Mononuclear cell (primary cell): Measurements from ENCODE around the gene CCDC74B. TPM values are rescaled to one million over a fixed set of nuclear protein-coding genes. Genes with fewer than 3 reads are reported as not detected.
A peak's percentile ranks its signal among the peaks of the same experiment; 100 is the strongest.
"Not testable (repeated sequence)": the region's sequence is repeated elsewhere in the genome, so short reads cannot be mapped to it uniquely, and the experiment has no call there.

Experiments
- H3K27me3 ChIP-seq: 2 replicates; pipeline ENCODE4 v1.6.0; 2011; ENCODE audit warnings: low read length, control low read depth; ENCODE audit not compliant: insufficient read depth
- H3K4me1 ChIP-seq: 2 replicates; pipeline ENCODE4 v1.5.1; 2011; ENCODE audit warnings: mild to moderate bottlenecking, low read length, control low read depth; ENCODE audit not compliant: insufficient read depth
- H3K4me3 ChIP-seq: 2 replicates; pipeline ENCODE4 v1.5.1; 2011; ENCODE audit warnings: mild to moderate bottlenecking, low read length, moderate library complexity
- H3K9me3 ChIP-seq: 2 replicates; pipeline ENCODE4 v1.5.1; 2011; ENCODE audit warnings: low read depth, mild to moderate bottlenecking, control low read depth, low read length
- total RNA-seq: library from RNA; depleted of rRNA; stranded (reverse); fragments of >200 nt; gene quantifications from one replicate; pipeline ENCODE4 v1.2.3, GENCODE V29; 2012

Gene CCDC74B
- 0.10 TPM for total RNA-seq

DNA sequence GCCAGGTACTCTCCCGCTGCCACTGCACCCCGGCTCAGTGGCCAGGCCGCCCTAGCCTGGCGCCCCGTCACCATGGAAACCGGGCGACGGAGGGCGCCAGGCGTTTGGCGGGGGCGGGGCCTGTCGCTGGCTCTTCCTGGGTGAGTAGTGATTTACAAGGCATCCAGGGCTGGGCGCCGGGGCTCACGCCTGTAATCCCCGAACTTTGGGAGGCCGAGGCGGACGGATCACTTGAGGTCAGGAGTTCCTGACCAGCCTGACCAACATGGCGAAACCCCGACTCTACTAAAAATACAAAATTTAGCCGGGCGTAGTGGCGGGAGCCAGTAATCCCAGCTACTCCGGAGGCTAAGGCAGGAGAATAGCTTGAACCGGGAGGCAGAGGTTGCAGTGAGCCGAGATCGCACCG lies at the start of gene CCDC74B:
Gene CCDC74B (minus strand): TSS at position 107 of the 409 bp plus-strand sequence. CDS start 116 bp downstream, outside the sequence.
- not testable (repeated sequence) for H3K27me3 ChIP-seq, H3K4me1 ChIP-seq, H3K9me3 ChIP-seq, H3K4me3 ChIP-seq

DNA sequence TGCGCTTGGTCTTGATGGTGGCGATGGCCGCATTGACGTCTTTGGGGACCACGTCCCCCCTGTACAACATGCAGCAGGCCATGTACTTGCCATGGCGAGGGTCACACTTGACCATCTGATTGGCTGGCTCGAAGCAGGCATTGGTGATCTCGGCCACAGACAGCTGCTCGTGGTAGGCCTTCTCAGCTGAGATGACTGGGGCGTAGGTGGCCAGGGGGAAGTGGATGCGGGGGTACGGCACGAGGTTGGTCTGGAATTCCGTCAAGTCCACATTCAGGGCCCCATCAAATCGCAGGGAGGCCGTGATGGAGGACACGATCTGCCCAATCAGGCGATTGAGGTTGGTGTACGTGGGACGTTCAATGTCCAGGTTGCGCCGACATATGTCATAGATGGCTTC lies 48.9 kb upstream of the CCDC74B start:
- H3K4me1 ChIP-seq, H3K4me3 ChIP-seq, H3K27me3 ChIP-seq, H3K9me3 ChIP-seq: not testable (repeated sequence)

DNA sequence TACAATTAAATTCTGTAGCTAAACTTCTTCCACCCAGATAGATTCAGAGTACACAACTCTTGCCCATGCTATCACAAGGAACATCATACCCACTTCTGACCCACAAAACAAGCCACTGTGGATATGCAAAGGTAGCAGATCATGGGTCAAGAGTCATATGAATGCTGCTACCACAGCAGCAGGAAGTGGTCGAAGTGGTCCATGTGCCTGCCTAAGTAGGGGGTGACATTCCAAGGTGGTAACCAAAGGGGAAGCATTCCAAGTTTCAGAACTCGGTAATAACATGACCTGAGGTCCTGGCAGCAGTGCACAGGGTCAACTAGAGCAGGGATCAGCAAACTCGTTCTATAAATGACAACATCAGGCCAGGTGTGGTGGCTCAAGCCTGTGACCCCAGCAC lies 47.5 kb upstream of the CCDC74B start:
- H3K27me3 ChIP-seq, H3K4me1 ChIP-seq, H3K4me3 ChIP-seq, H3K9me3 ChIP-seq: not testable (repeated sequence)

DNA sequence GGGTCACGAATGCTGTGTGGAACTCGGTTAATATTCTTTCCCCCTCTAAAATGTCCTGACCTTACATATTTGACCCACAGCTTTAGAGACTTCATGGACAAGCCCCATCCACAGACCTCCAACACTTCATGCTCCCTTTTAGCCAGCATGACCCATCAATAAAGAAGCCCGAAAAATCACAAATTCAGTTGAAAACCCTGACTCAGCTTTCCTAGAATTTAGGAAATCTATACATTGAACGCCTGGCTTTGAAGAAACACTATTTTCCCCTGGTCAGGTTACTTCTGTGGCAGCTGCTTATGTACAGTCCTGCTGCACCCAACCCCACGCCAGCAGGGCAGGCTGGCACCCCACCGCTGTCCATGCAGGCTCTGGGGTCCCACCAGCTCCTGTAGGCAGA lies 46.4 kb upstream of the CCDC74B start:
- not testable (repeated sequence) for H3K4me1 ChIP-seq, H3K4me3 ChIP-seq, H3K9me3 ChIP-seq, H3K27me3 ChIP-seq

DNA sequence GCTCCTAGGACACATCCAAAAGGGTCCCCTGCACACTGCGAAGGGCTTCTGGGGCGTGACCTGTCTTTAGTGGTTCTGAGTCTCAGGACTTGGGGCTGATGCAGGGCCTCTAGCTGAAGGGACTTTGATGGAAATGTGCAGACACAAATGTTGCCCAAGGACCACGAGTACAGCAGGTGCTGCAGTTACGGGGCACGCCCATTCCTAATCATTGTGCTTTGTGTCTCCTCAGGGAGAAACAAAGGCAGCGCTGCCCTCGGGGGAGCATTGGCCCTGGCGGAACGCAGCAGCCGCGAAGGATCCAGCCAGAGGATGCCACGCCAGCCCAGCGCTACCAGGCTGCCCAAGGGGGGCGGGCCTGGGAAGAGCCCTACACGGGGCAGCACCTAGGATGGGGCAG lies 45.3 kb upstream of the CCDC74B start:
- H3K4me1 ChIP-seq: no peaks in the 10 kb centered on the region
- H3K9me3 ChIP-seq: no peaks in the 10 kb centered on the region
- H3K4me3 ChIP-seq: no peak overlapping the region
- no peaks in the 10 kb centered on the region for H3K27me3 ChIP-seq

DNA sequence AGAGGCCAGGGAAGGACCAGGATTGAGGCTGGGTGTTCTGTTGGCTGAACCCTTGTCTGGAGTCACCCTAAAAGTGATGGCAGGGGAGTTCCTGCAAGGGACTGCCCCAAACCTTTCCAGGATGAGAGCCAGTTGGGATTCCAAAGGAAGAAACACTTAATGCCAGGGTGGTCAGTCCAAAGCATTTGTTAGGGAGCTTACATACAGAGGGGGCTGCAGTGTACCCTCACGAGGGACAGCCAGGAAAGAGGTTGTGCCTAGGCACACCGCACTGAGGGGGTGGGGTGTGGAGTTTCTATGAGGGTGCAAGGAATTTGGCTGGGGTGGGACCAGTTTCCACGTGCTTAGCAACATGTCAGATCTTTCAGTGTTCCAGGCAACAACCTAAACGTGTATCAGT lies 44.0 kb upstream of the CCDC74B start:
- not testable (repeated sequence) for H3K4me3 ChIP-seq, H3K9me3 ChIP-seq, H3K4me1 ChIP-seq, H3K27me3 ChIP-seq

DNA sequence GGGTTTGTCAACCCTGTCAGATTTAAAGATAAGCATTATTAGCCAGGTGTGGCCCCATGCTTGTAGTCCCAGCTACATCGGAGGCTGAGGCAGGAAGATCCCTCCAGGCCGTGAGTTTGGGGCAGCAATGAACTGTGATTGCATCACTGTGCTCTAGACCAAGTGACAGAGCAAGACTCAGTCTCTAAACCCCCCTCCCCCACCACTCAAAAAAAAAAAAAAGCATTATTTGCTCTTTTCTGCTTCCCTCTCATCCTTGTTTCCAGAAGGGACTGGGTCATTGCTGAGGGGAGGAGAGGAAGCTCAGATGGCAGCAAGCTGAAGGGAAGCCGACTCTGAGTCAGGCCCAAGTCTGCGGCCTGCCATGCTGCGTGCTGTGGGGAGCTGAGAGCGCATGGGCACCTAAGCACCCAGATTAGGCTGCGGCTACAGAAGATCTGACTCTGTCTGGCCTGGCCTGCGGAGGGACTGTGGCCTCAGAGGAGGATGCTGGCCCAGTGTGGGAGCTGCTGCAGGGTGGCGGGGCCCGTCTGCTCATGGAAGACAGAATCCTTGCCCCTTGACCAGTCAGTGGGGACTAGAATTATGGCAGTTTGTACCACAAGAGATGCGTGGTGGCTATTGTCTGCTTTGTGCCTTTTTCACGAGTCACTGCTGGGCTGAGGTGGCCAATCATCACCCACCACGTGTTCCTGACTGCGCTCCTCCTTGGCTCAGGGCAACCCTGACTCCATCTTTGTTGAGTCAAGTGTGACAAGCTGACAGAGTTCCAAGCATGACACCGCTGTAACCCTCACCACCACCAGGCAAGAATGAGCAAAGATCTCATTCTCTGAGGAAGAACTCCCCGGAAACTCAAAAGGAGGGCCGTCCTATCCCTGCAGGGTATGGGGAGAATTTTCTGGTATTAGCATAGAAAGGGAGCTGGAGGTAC lies 43.2 kb upstream of the CCDC74B start:
- not testable (repeated sequence) for H3K4me3 ChIP-seq, H3K9me3 ChIP-seq, H3K27me3 ChIP-seq, H3K4me1 ChIP-seq

DNA sequence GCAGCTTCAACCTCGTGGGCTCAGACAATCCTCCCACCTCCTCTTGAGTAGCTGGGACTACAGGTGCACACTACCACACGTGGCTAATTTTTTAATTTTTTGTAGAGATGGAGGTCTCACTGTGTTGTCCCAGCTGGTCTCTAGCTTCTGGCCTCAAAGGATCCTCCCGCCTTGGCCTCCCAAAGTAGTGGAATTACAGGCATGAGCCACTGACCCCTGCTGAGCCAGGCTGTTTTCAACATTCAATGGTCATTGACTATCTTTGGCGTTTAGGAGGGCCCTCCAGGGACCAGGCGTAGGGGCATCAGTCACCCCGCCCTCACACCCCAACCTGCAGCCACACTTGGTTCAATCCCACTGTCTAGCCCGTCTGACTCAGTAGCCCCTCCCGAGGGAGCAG lies 42.4 kb upstream of the CCDC74B start:
- Histone ChIP-seq H3K9me3 (no peaks in the 10 kb centered on the region), H3K4me1 (peaks cover 13% of the 10 kb centered on the region), H3K4me3 (no peak overlapping the region), H3K27me3 (no peaks in the 10 kb centered on the region)

DNA sequence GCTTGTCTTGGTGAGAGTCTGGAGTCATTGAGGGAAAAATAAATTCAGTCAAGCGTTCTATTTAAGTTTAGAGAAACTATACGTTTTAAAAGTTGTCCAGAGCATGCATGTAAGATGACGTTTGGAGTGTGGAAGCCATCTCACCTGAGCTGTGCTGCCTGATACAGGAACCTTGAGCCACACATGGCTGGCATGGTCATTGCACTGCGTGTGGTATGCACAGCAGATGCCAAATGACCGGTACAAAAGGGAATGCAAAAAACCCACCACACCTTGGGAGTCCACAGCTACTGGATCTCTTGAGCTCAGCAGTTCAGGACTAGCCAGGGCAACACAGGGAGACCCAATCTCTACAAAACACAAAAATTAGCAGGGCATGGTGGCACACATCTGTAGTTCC lies 41.5 kb upstream of the CCDC74B start:
- Histone ChIP-seq H3K4me1 (peaks cover 13% of the 10 kb centered on the region), H3K4me3 (no peak overlapping the region), H3K9me3 (no peaks in the 10 kb centered on the region), H3K27me3 (no peaks in the 10 kb centered on the region)

DNA sequence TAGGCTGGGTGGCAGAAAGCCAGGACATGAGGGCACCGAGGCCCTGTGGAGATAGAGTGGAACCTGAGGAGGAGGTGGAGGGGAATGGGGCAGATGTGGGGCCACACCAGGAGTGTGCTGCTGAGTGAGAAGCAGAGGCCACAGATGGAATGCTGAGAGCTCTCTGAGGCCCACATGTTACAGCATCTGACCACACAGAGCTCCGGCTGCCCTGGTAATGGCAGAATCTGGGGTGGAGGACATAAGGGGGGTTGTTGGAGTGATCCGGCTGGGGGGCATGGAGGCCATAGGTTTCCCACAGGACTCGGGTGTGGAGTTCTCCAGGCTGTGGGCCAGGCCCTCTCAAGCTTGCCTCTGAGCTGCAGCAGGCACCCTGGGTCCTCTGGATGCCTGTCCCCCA lies 41.0 kb upstream of the CCDC74B start:
- H3K9me3 ChIP-seq: no peaks in the 10 kb centered on the region
- H3K27me3 ChIP-seq: no peaks in the 10 kb centered on the region
- no peak overlapping the region for H3K4me3 ChIP-seq
- H3K4me1 ChIP-seq: peaks cover 15% of the 10 kb centered on the region

DNA sequence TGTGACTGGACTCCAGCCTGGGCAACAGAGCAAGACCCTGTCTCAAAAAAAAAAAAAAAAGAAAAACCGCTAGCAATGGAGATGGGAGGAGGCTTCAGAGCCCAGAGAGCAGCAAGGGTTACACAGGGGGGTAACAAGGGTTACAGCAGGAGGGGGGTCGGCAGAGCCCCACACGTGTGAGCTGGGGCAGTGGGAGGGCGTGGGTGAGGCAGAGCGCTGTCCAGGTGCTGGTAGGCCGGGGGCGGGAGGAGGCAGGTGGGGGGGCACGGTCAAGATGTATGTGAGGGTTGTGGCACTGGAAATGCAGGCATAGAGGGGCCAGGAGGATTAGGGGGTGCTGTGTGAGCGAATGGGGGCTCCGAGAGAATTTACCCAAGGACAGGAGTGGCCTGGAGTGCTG lies 40.5 kb upstream of the CCDC74B start:
- no peak overlapping the region for H3K4me3 ChIP-seq
- peaks cover 19% of the 10 kb centered on the region for H3K4me1 ChIP-seq
- no peaks in the 10 kb centered on the region for H3K9me3 ChIP-seq
- no peaks in the 10 kb centered on the region for H3K27me3 ChIP-seq

DNA sequence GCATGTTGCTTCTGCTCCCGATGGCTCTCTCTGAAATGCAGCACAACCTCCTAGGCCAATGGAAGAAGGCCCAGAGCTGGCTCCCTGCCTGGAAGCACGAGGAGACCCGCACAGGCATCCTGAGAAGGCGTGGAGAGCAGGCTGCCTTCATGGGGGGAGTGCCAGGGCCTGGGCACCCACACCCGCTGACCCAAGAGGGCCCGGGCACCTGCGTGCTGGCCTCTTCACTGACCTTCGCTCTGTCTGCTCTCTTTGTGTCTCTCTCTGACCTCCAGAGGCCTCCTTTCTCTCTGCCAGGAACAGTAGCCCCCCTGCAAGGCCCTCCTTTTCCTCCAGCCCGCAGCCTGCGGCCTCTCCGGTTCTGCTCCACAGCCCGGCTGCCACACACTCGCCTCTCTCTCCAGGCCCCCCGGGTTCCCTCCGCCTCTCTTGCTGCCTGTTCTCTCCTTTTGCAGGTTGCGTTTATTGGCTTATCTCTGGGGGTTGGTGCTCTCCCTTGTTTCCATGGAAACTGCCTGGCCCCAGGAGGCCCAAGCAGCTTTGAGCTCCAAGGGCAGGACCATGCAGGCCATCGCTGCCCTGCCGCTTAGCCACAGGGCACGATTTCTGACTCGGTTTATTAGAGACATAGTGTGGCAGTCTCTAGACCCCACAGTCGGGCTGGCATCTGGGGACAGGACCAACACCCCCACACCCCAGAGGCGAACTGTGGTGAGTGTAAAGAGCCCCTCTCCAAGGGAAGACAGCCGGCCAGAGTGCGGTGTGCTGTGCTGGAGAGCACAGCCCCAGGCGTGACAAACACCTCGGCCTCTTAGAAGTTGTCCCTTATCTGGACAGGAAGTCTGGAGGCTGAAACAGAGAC lies 38.8 kb upstream of the CCDC74B start:
- Histone ChIP-seq H3K4me3 (no peak overlapping the region), H3K27me3 (no peaks in the 10 kb centered on the region), H3K9me3 (no peaks in the 10 kb centered on the region)

DNA sequence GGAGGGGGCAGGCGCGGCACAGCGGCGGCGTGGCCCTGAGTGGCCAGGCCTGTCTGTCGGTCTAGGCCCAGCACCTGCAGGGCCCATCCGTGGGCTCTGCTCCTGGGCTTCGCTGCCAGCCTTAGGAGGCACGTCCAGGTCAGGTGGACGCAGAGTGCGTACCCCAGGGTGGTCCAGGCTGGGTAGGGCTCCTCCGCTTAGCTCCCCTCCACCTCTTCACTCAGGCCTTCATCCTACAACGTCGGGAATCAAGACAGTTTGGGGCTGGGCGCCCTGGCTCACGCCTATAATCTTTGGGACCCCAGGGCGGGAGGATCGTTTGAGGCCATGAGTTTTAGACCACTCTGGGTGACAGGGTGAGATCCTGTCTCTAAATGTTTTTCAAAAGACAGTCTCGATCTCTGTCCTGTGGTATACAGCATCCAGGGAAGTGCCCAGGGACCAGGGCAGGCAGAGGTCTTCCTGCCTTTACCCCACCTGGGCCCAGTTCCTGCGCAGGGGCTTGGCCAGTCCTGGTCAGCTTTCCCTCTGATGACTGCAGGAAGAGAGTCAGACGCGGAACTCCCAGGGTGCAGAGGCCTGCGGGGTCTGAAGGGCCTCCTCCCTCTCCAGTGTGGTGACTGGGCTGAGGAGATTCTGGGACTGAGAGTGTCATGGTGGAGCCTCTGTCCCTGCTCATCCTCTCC lies 38.1 kb upstream of the CCDC74B start:
- not testable (repeated sequence) for H3K27me3 ChIP-seq, H3K9me3 ChIP-seq
- H3K4me3 ChIP-seq: peak overlapping the region; percentile 90
- H3K4me1 ChIP-seq: peaks cover 24% of the 10 kb centered on the region

More for the DNA sequence above, 38.8 kb upstream of the CCDC74B start:
- peaks cover 24% of the 10 kb centered on the region for H3K4me1 ChIP-seq

DNA sequence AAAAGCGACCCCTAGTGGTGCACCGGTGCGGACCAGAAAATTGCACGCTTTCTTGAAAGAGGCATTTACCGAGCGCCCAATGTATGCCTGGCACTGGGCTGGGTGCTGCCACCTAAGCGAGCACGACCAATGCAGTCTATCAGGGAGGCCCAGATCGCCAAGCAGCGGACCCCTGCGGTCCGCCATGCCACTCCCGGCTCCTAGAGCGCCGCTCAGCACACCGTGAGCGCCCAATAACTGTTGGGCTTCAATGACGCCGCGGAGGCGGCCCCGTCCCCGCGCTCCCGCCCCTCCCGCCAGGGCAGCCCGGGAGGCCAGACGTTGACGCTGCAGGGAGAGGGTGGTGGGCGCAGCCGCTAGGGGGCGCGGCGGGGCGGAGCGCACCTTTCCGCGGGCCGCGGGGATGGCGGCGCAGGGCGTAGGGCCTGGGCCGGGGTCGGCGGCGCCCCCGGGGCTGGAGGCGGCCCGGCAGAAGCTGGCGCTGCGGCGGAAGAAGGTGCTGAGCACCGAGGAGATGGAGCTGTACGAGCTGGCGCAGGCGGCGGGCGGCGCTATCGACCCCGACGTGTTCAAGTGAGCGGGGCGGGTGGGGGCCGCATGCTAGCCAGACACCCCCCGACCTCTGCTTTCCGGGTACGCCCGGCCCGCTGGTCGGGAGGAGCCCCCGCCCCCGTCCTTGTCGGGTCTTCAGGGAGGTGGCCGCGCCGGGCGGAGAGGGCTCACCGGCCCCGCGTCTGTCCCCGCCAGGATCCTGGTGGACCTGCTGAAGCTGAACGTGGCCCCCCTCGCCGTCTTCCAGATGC lies 37.2 kb upstream of the CCDC74B start, which contains the start of gene MZT2B:
Gene MZT2B (plus strand): TSS at position 383 of the 803 bp plus-strand sequence. CDS start 21 bp downstream, at position 404.
- Histone ChIP-seq H3K4me3 (peak within 1 kb of the TSS; percentile 90), H3K4me1 (peaks cover 24% of the 10 kb centered on the region)
- not testable (repeated sequence) for H3K27me3 ChIP-seq, H3K9me3 ChIP-seq
